Mucosa of rectum (tissue), 2 donors: ENCODE data around the gene RBM28.
A peak's percentile ranks its signal among the peaks of the same experiment; 100 is the strongest.

ENCODE experiments used
- H3K27ac ChIP-seq, 2 donors: one replicate each; pipeline ENCODE4 v1.7.0; 2013; ENCODE audit warnings: inconsistent platforms in 2 of 2, low read depth in 2 of 2, low read length in 2 of 2
- H3K27me3 ChIP-seq, 2 donors: one replicate each; pipeline ENCODE4 v1.7.0; 2013; ENCODE audit warnings: low read length in 2 of 2; ENCODE audit not compliant: control insufficient read depth in 2 of 2, insufficient read depth in 2 of 2
- H3K36me3 ChIP-seq, 2 donors: one replicate each; pipeline ENCODE4 v1.7.0; 2013; ENCODE audit warnings: low read length in 2 of 2; ENCODE audit not compliant: control insufficient read depth in 2 of 2, insufficient read depth in 2 of 2
- H3K4me1 ChIP-seq, 2 donors: one replicate each; pipeline ENCODE4 v1.7.0; 2013; ENCODE audit warnings: low read length in 2 of 2, mild to moderate bottlenecking in 1 of 2; ENCODE audit not compliant: control insufficient read depth in 2 of 2, insufficient read depth in 2 of 2
- H3K4me3 ChIP-seq, 2 donors: one replicate each; pipeline ENCODE4 v1.7.0; 2013; ENCODE audit warnings: low read length in 2 of 2
- H3K9ac ChIP-seq, 2 donors: one replicate each; pipeline ENCODE4 v1.7.0; 2013; ENCODE audit warnings: low read length in 2 of 2, low read depth in 1 of 2, mild to moderate bottlenecking in 1 of 2
- H3K9me3 ChIP-seq, 2 donors: one replicate each; pipeline ENCODE4 v1.7.0; 2013; ENCODE audit warnings: low read length in 2 of 2; ENCODE audit not compliant: control insufficient read depth in 2 of 2
- donor health status: healthy.
- donor health status: Normal muscosa, but diverticular disease.

RBM28 gene

DNA sequence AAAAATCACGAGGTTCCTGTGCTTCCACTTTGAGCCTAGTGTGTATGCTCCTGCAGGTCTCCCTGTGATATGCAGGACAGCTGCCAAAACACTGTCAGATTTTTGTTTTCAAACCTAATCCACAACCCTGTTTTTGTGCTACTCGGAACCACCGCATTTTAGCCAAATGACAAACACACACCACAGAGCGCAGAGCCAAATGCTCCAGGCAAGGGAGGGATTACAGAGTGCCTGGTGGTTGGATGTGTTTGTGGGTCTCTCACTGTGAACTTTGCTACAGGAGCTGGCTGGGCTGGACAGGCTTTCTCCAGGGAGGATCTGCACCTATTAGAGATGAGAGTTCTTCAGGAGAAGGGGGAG lies 5.7 kb upstream of the RBM28 start:
- peaks cover 17 to 35% of the 10 kb centered on the region in 2 donors for H3K27me3 ChIP-seq
- no peaks in the 10 kb centered on the region for H3K36me3 ChIP-seq
- no peak overlapping the region for H3K9ac ChIP-seq
- no peaks in the 10 kb centered on the region for H3K9me3 ChIP-seq
- H3K4me1 ChIP-seq: no peaks in the 10 kb centered on the region
- H3K4me3 ChIP-seq: no peak overlapping the region
- H3K27ac ChIP-seq: no peak overlapping the region

DNA sequence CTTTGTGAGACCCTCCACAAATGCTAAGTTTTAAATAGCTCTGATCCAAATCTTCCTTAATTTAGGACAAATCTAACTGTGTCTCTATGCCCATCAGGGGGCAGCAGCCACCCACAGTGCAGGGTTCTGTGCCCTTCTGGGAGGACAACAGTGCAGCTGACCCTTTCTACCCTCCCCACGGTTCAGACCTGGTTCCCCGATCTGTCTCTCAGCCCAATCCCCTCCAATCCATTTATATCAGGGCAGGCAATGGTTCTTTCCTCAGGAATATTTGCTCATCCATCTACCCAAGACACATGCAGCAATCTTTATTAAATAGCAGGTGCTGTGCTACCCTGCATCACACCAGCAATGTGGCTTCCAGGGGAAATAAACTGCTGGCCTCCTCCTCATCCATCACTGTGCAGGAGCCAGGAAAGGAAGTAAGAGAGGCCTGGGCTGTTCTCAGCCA lies 4.0 kb upstream of the RBM28 start:
- H3K27me3 ChIP-seq: peaks cover 3 to 23% of the 10 kb centered on the region in 2 donors
- no peaks in the 10 kb centered on the region for H3K36me3 ChIP-seq
- H3K27ac ChIP-seq: no peak overlapping the region
- no peak overlapping the region for H3K4me3 ChIP-seq
- H3K9me3 ChIP-seq: no peaks in the 10 kb centered on the region
- no peak overlapping the region for H3K9ac ChIP-seq
- peaks cover 6 to 8% of the 10 kb centered on the region in 2 donors for H3K4me1 ChIP-seq

DNA sequence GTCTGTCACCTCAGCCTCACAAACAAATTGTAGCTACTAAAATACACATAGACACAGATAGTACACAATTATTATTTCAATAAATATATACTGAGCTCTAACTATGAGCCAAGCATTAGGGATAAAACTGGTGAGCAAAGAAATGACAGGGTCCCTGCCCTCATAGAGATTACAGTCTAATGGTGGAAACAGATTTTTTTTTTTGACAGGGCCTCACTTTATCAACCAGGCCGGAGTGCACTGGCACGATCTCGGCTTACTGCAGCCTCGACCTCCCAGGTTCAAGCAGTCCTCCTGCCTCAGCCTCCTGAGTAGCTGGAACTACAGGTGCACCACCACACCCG lies 695 bp upstream of the RBM28 start:
- H3K27ac ChIP-seq: no peak overlapping the region
- peaks cover 0 to 7% of the 10 kb centered on the region in 2 donors for H3K27me3 ChIP-seq
- H3K36me3 ChIP-seq: no peaks in the 10 kb centered on the region
- H3K4me1 ChIP-seq: peaks cover 12 to 16% of the 10 kb centered on the region in 2 donors
- H3K9ac ChIP-seq: no peak overlapping the region
- no peaks in the 10 kb centered on the region for H3K9me3 ChIP-seq
- H3K4me3 ChIP-seq: peak overlapping the region in 1 of 2 donors; percentile 89

DNA sequence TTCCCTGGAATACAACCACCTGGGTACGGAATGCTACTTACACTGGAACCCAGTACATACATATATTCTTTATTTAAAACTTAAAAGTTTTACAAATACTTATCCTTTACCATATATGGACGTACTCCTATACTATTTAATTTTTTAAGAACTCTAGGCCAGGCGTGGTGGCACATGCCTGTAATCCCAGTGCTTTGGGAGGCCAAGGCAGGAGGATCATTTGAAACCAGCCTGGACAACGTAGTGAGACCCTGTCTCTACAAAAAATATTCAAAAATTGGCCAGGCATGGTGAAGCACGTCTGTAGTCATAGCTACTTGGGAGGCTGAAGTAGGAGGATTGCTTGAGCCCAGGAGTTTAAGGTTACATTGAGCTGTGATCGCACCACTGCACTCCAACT lies 2.0 kb downstream of the RBM28 start:
- H3K27me3 ChIP-seq: no peaks in the 10 kb centered on the region
- H3K4me3 ChIP-seq: no peak overlapping the region
- H3K9me3 ChIP-seq: no peaks in the 10 kb centered on the region
- no peak overlapping the region for H3K9ac ChIP-seq
- no peak overlapping the region for H3K27ac ChIP-seq
- H3K36me3 ChIP-seq: peaks cover 16 to 22% of the 10 kb centered on the region in 2 donors
- H3K4me1 ChIP-seq: peaks cover 12 to 16% of the 10 kb centered on the region in 2 donors

DNA sequence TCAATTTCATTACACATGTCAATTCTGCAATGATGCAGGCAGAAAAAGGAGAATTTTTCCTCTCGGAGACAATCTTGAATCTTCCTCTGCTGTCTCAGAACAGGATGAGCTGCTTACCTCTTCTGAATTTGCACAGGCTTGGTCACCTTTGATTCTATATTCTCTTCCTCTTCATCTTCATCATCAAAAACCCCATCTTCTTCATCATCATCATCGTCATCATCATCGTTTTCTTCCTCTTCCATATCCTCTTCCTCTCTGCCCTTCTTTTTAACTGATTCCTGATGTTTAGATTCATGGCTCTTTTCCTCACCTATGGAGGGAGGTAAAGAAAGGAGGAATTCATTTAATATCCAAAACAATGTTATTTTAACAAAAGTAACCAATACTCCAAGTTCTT lies 8.0 kb downstream of the RBM28 start:
- Histone ChIP-seq H3K4me3 (no peak overlapping the region), H3K9ac (no peak overlapping the region), H3K4me1 (no peaks in the 10 kb centered on the region), H3K27me3 (no peaks in the 10 kb centered on the region), H3K36me3 (peaks cover 44 to 69% of the 10 kb centered on the region in 2 donors), H3K27ac (no peak overlapping the region), H3K9me3 (no peaks in the 10 kb centered on the region)

DNA sequence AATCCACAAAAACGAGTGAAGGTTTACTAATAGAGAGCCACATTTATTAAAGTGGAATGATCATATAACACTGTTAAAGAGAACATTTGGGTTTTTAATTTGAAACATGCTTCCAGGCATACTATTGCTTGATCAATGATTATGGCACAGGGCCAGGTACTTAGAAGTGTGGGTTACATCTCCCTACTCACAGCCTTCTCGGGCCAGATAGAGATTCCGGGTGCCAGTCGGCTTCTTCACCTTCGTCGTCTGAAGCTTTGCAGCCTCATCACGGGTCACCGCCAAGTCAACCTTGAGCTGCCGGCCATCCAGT lies 19.4 kb downstream of the RBM28 start:
- H3K27me3 ChIP-seq: no peaks in the 10 kb centered on the region
- no peak overlapping the region for H3K27ac ChIP-seq
- H3K4me1 ChIP-seq: no peaks in the 10 kb centered on the region
- no peak overlapping the region for H3K9ac ChIP-seq
- H3K9me3 ChIP-seq: no peaks in the 10 kb centered on the region
- peaks cover 37 to 72% of the 10 kb centered on the region in 2 donors for H3K36me3 ChIP-seq
- H3K4me3 ChIP-seq: no peak overlapping the region

DNA sequence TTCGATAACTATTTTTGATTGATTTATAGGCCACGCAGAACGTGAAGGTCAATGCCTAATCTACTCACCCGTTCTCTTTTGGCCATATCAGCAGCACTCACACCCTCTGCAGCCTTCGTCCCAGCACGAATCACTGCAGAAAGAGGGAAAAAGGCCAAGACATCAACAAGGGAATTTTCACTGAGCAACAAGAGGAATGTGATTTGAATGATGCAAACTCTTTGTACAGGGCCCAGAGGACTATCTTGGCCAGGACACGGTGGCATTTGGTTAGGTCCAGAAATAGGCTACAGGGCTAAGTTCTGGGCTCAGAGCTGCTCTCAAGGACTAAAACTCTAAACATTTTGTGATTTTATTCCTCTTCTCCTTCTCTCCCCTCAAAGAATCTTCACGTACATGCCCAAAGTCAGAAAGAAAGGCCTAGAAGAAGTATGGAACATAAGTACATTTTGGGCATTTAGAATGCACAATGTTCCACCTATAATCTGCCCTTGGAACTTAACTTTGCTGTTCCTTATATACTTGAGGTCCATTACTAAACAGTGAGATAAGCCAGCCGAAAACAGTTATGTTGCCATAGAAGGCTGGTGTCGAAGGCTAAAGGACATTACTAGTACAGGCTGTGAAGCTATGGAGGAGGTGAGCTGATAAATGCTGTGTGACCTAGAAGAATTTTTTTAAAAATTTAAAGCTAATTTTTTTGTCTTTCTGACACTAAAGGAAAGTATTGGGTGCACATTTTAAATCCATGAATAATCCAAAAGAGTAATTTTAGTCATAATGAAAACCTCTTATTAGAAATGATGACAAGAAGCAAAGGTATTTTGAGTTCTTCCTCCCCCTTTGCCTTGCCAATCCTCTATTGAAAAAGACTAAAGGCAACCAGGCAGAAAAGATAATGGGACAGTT lies 20.0 kb downstream of the RBM28 start:
- Histone ChIP-seq H3K36me3 (peaks cover 42 to 77% of the 10 kb centered on the region in 2 donors), H3K9ac (no peak overlapping the region), H3K9me3 (no peaks in the 10 kb centered on the region), H3K27ac (no peak overlapping the region), H3K27me3 (no peaks in the 10 kb centered on the region), H3K4me3 (no peak overlapping the region), H3K4me1 (no peaks in the 10 kb centered on the region)

DNA sequence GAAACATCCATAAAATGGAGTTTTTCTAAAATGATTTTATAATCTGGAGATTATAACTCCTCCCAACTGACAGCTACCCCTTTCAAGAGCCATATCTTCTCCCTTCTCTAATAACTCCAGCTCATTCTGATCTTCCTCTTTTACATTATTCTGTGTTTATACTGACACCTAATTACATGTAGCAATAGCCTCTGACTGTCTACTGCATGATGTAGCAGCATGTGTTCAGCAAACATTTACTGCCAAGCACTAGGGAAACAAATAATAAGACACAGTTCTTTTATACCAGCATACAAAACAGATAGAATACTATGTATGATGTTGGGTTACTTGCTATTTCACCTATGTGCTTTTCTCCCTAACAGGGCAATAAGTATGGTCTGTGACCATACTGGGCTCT lies 20.7 kb downstream of the RBM28 start:
- H3K27me3 ChIP-seq: no peaks in the 10 kb centered on the region
- H3K4me3 ChIP-seq: no peak overlapping the region
- no peaks in the 10 kb centered on the region for H3K4me1 ChIP-seq
- no peak overlapping the region for H3K27ac ChIP-seq
- H3K9ac ChIP-seq: no peak overlapping the region
- H3K36me3 ChIP-seq: peaks cover 44 to 76% of the 10 kb centered on the region in 2 donors
- no peaks in the 10 kb centered on the region for H3K9me3 ChIP-seq

DNA sequence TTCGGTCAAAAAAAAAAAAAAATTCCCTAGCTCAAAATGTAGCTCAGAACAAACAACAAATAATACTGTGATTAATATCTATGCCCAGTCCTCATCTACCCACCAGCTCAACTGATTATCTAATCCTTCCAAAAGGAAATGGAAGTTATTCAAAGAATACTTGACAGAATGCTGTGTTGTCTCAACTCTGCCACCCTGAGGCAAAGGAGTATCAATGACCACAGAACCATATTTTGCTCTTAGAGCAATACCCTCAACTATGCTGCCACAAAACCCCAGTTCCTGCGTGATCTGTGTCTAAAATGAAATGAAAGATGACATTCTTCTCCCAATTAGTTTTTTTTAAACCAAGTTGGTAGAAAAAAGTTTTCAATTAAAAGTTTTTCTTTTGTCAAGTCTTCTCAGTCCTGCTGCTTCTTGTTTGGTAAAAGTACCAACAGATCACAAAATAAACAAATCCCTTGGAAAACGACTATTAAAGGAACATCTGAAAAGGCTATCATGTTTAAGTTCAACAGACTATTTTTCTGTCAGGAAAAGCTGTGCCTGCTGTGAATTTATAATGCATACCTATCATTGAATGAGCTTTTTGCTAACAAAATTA lies 21.6 kb downstream of the RBM28 start:
- Histone ChIP-seq H3K9me3 (no peaks in the 10 kb centered on the region), H3K27me3 (no peaks in the 10 kb centered on the region), H3K27ac (no peak overlapping the region), H3K4me1 (no peaks in the 10 kb centered on the region), H3K4me3 (no peak overlapping the region), H3K36me3 (peaks cover 49 to 76% of the 10 kb centered on the region in 2 donors), H3K9ac (no peak overlapping the region)

DNA sequence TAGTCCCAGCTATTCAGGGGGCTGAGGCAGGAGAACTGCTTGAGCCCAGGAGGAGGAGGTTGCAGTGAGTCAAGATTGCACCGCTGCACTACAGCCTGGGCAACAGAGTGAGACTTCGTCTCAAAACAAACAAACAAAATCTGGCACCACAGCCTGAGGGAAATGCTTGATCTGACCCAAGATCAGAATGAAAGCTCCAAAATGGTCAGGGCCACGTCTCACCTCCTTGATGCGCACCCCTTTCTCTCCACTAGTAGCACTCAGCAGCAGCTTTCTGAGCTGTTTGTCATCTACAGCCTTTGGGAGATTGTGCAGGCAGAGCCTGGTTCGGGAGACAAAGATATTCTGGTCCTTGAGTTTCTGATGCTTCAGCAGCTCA lies 22.7 kb downstream of the RBM28 start:
- H3K4me1 ChIP-seq: no peaks in the 10 kb centered on the region
- H3K4me3 ChIP-seq: no peak overlapping the region
- H3K27me3 ChIP-seq: no peaks in the 10 kb centered on the region
- no peaks in the 10 kb centered on the region for H3K9me3 ChIP-seq
- peaks cover 55 to 77% of the 10 kb centered on the region in 2 donors for H3K36me3 ChIP-seq
- no peak overlapping the region for H3K27ac ChIP-seq
- no peak overlapping the region for H3K9ac ChIP-seq
